CD4-positive, alpha-beta memory T cell (primary cell): Measurements from ENCODE around the gene PRODH2. TPM values are rescaled to one million over a fixed set of nuclear protein-coding genes. Genes with fewer than 3 reads are reported as not detected.
A peak's percentile ranks its signal among the peaks of the same experiment; 100 is the strongest.

Experiments
- CTCF ChIA-PET: fragments of 350-600 bp; sonication (Branson Sonifier 250); formaldehyde crosslinking; loops from one replicate; lab custom pipeline; 2021; ENCODE audit warnings: inconsistent platforms; ENCODE audit not compliant: partially characterized antibody; lab: Charles Lee
- POLR2A ChIA-PET: fragments of 350-600 bp; sonication (Branson Sonifier 250); formaldehyde crosslinking; loops from one replicate; lab custom pipeline; 2021; ENCODE audit not compliant: partially characterized antibody; lab: Charles Lee
- DNase-seq, 5 donors: peaks; one replicate each; pipeline versions ENCODE4 v3.0.0 to v3.0.0-alpha.2; 2020 to 2022; ENCODE audit warnings: mixed read lengths in 1 of 5
- H3K27ac ChIP-seq: one replicate; pipeline ENCODE4 v1.7.0; 2013; ENCODE audit warnings: low read depth, low read length
- H3K27me3 ChIP-seq: 2 replicates; pipeline ENCODE4 v1.7.0; 2013; ENCODE audit warnings: mild to moderate bottlenecking, low read length, moderate library complexity; ENCODE audit not compliant: insufficient read depth
- H3K36me3 ChIP-seq: 2 replicates; pipeline ENCODE4 v1.7.0; 2013; ENCODE audit warnings: mild to moderate bottlenecking, low read length, moderate library complexity; ENCODE audit not compliant: insufficient read depth
- H3K4me1 ChIP-seq: 2 replicates; pipeline ENCODE4 v1.7.0; 2013; ENCODE audit warnings: mild to moderate bottlenecking, low read length, moderate library complexity; ENCODE audit not compliant: insufficient read depth
- H3K4me3 ChIP-seq, 2 donors: one replicate each; pipeline ENCODE4 v1.7.0; 2013; ENCODE audit warnings: low read length in 2 of 2, mild to moderate bottlenecking in 1 of 2
- H3K9me3 ChIP-seq, 2 donors: one replicate each; pipeline ENCODE4 v1.7.0; 2013; ENCODE audit warnings: low read length in 2 of 2, control low read depth in 1 of 2; ENCODE audit not compliant: control insufficient read depth in 1 of 2
- H3K27ac Mint-ChIP-seq, 7 donors: one replicate each; pipeline ENCODE4 v1.8.0; 2020 to 2021; ENCODE audit warnings: mixed read lengths in 7 of 7, mild to moderate bottlenecking in 6 of 7, inconsistent platforms in 3 of 7, moderate library complexity in 3 of 7
- H3K27me3 Mint-ChIP-seq, 2 donors: one replicate each; pipeline ENCODE4 v1.8.0; 2020 to 2021; ENCODE audit warnings: mixed read lengths in 2 of 2
- H3K36me3 Mint-ChIP-seq, 2 donors: one replicate each; pipeline ENCODE4 v1.8.0; 2020 to 2021; ENCODE audit warnings: mixed read lengths in 2 of 2, inconsistent platforms in 1 of 2, mild to moderate bottlenecking in 1 of 2
- H3K4me1 Mint-ChIP-seq, 4 donors: one replicate each; pipeline ENCODE4 v1.8.0; 2020 to 2021; ENCODE audit warnings: mixed read lengths in 4 of 4, mild to moderate bottlenecking in 1 of 4
- H3K4me3 Mint-ChIP-seq, 8 donors: one replicate each; pipeline ENCODE4 v1.8.0; 2020 to 2021; ENCODE audit warnings: mixed read lengths in 8 of 8, mild to moderate bottlenecking in 7 of 8, moderate library complexity in 6 of 8, inconsistent platforms in 3 of 8
- H3K9me3 Mint-ChIP-seq, 8 donors: one replicate each; pipeline ENCODE4 v1.8.0; 2020 to 2021; ENCODE audit warnings: mixed read lengths in 8 of 8, mild to moderate bottlenecking in 5 of 8, inconsistent platforms in 3 of 8, moderate library complexity in 1 of 8
- intact Hi-C: fragments of 100-400 bp; cut with micrococcal nuclease; formaldehyde crosslinking; loops from one replicate; pipeline ENCODE4 v1.15.1; 2023
- polyA plus RNA-seq, 2 donors: library from polyadenylated mRNA; unstranded; fragments of 300-500 nt; fragmentation: Illumina TruSeq; gene quantifications; one replicate each; pipeline ENCODE4 v1.2.3, GENCODE V29; 2021
- total RNA-seq, 2 experiments: library from RNA; stranded (reverse); gene quantifications; one replicate each; pipeline ENCODE4 v1.2.3, GENCODE V29; 2021

PRODH2 gene
- total and polyA plus RNA-seq, 4 experiments from 2014 or later = not detected

DNA sequence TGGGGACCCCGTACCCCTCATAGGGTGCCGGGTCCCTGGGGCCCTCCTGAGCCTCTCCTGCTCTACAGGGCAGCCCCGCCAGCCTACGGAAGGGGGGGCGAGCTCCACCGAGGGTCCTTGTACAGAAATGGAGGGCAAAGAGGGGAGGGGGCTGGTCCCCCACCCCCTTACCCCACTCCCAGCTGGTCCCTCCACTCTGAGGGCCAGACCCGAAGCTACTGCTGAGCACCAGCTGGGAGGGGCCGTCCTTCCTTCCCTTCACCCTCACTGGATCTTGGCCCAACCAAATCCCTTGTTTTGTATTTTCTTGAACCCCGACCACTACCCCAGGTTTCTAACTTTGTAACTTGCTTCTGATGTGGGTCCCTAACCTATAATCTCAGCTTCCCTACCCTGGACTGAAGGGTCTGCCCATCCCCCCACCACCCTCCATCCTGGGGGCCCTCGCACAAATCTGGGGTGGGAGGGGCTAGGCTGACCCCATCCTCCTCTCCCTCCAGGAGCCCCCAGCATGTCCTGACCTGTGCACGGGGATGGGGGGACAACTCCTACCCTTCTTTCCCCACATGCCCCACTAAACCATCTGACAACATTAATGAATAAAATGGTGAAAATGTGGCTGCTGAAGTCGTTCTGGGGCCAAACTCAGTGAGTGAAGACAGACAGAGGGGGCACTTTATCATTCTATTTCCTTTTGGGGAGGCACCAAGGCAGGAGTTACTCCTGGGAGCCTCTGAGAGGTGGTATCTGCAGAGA is 24.3 kb downstream of the PRODH2 start:
- no peak overlapping the region for H3K27ac Mint-ChIP-seq
- H3K36me3 ChIP-seq = no peaks in the 10 kb centered on the region

DNA sequence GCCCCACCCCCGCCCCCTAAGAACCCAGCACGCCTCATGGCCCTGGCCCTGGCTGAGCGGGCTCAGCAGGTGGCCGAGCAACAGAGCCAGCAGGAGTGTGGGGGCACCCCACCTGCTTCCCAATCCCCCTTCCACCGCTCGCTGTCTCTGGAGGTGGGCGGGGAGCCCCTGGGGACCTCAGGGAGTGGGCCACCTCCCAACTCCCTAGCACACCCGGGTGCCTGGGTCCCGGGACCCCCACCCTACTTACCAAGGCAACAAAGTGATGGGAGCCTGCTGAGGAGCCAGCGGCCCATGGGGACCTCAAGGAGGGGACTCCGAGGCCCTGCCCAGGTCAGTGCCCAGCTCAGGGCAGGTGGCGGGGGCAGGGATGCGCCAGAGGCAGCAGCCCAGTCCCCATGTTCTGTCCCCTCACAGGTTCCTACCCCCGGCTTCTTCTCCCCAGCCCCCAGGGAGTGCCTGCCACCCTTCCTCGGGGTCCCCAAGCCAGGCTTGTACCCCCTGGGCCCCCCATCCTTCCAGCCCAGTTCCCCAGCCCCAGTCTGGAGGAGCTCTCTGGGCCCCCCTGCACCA is 25.3 kb downstream of the PRODH2 start:
- no peaks in the 10 kb centered on the region for H3K27me3 Mint-ChIP-seq
- H3K4me3 Mint-ChIP-seq = no peak overlapping the region
- H3K27ac Mint-ChIP-seq = no peak overlapping the region
- H3K36me3 Mint-ChIP-seq = peaks cover 7% of the 10 kb centered on the region in 2 donors
- Histone ChIP-seq H3K27ac (no peak overlapping the region), H3K36me3 (no peaks in the 10 kb centered on the region), H3K9me3 (no peaks in the 10 kb centered on the region), H3K27me3 (no peaks in the 10 kb centered on the region), H3K4me3 (no peak overlapping the region), H3K4me1 (no peaks in the 10 kb centered on the region)
- intact Hi-C loops = no loop called here
- H3K9me3 Mint-ChIP-seq = peaks cover 0 to 2% (median 0%) of the 10 kb centered on the region in 8 donors
- peaks cover 0 to 1% (median 0%) of the 10 kb centered on the region in 4 donors for H3K4me1 Mint-ChIP-seq
- no peak for DNase-seq
- POLR2A ChIA-PET = no interaction called here
- CTCF ChIA-PET = no interaction called here

More for the DNA sequence above, 24.3 kb downstream of the PRODH2 start:
- no peaks in the 10 kb centered on the region for H3K4me1 Mint-ChIP-seq
- H3K36me3 Mint-ChIP-seq = peaks cover 0 to 2% of the 10 kb centered on the region in 2 donors
- H3K27ac ChIP-seq = no peak overlapping the region
- H3K4me1 ChIP-seq = no peaks in the 10 kb centered on the region
- intact Hi-C loops = no loop called here
- DNase-seq = no peak
- peaks cover 0 to 2% (median 0%) of the 10 kb centered on the region in 8 donors for H3K9me3 Mint-ChIP-seq
- H3K27me3 ChIP-seq = no peaks in the 10 kb centered on the region
- peaks cover 0 to 3% of the 10 kb centered on the region in 2 donors for H3K27me3 Mint-ChIP-seq
- H3K4me3 ChIP-seq = no peak overlapping the region
- CTCF ChIA-PET = no interaction called here
- no peaks in the 10 kb centered on the region for H3K9me3 ChIP-seq
- no peak overlapping the region for H3K4me3 Mint-ChIP-seq
- POLR2A ChIA-PET = no interaction called here

DNA sequence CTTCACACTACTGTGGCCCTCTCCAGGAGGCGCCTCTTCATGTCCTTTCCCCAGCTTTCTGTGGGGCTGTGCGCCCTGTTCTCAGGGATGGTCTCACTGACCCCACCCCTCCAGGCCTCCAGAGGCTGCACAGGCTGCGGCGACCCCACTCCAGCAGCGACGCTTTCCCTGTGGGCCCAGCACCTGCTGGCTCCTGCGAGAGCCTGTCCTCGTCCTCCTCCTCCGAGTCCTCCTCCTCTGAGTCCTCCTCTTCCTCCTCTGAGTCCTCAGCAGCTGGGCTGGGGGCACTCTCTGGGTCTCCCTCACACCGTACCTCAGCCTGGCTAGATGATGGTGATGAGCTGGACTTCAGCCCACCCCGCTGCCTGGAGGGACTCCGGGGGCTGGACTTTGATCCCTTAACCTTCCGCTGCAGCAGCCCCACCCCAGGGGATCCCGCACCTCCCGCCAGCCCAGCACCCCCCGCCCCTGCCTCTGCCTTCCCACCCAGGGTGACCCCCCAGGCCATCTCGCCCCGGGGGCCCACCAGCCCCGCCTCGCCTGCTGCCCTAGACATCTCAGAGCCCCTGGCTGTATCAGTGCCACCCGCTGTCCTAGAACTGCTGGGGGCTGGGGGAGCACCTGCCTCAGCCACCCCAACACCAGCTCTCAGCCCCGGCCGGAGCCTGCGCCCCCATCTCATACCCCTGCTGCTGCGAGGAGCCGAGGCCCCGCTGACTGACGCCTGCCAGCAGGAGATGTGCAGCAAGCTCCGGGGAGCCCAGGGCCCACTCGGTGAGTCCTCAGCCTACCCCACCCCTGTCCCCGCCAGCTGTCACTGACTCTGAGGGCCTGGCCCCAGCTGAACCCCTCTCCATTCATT is 26.1 kb downstream of the PRODH2 start:
- H3K27me3 Mint-ChIP-seq = no peaks in the 10 kb centered on the region
- H3K4me3 ChIP-seq = no peak overlapping the region
- H3K9me3 Mint-ChIP-seq = peaks cover 0 to 2% (median 0%) of the 10 kb centered on the region in 8 donors
- no peak overlapping the region for H3K27ac ChIP-seq
- peaks cover 7 to 9% of the 10 kb centered on the region in 2 donors for H3K36me3 Mint-ChIP-seq
- H3K4me1 Mint-ChIP-seq = peaks cover 0 to 1% (median 0%) of the 10 kb centered on the region in 4 donors
- no peak for DNase-seq
- intact Hi-C loops = no loop called here
- H3K36me3 ChIP-seq = peaks cover 3% of the 10 kb centered on the region
- no peak overlapping the region for H3K4me3 Mint-ChIP-seq
- H3K27ac Mint-ChIP-seq = peak overlapping the region in 1 of 7 donors; percentile 71
- CTCF ChIA-PET = no interaction called here
- H3K4me1 ChIP-seq = no peaks in the 10 kb centered on the region
- no peaks in the 10 kb centered on the region for H3K9me3 ChIP-seq
- no peaks in the 10 kb centered on the region for H3K27me3 ChIP-seq
- POLR2A ChIA-PET = no interaction called here

DNA sequence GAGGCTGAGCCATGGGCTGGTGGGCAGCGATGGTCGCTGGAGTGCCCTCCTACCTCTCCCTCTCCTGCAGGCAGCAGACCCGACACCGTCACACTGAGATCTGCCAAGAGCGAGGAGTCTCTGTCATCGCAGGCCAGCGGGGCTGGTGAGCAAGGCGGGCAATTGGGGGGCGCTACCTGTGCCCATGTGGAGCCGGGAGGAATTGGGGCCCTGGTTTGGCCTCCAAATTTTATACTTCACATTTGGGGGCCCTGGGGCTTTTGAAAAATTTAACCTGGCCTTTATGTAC is 27.4 kb downstream of the PRODH2 start:
- intact Hi-C loops = no loop called here
- Mint-ChIP-seq H3K9me3 (peaks cover 0 to 2% (median 0%) of the 10 kb centered on the region in 8 donors), H3K36me3 (peaks cover 7 to 15% of the 10 kb centered on the region in 2 donors), H3K27ac (no peak overlapping the region), H3K4me3 (no peak overlapping the region), H3K27me3 (no peaks in the 10 kb centered on the region), H3K4me1 (peaks cover 0 to 1% (median 0%) of the 10 kb centered on the region in 4 donors)
- DNase-seq = no peak
- no peaks in the 10 kb centered on the region for H3K27me3 ChIP-seq
- H3K27ac ChIP-seq = no peak overlapping the region
- H3K4me1 ChIP-seq = no peaks in the 10 kb centered on the region
- CTCF ChIA-PET = no interaction called here
- no peaks in the 10 kb centered on the region for H3K9me3 ChIP-seq
- POLR2A ChIA-PET = no interaction called here
- peaks cover 8% of the 10 kb centered on the region for H3K36me3 ChIP-seq
- no peak overlapping the region for H3K4me3 ChIP-seq

DNA sequence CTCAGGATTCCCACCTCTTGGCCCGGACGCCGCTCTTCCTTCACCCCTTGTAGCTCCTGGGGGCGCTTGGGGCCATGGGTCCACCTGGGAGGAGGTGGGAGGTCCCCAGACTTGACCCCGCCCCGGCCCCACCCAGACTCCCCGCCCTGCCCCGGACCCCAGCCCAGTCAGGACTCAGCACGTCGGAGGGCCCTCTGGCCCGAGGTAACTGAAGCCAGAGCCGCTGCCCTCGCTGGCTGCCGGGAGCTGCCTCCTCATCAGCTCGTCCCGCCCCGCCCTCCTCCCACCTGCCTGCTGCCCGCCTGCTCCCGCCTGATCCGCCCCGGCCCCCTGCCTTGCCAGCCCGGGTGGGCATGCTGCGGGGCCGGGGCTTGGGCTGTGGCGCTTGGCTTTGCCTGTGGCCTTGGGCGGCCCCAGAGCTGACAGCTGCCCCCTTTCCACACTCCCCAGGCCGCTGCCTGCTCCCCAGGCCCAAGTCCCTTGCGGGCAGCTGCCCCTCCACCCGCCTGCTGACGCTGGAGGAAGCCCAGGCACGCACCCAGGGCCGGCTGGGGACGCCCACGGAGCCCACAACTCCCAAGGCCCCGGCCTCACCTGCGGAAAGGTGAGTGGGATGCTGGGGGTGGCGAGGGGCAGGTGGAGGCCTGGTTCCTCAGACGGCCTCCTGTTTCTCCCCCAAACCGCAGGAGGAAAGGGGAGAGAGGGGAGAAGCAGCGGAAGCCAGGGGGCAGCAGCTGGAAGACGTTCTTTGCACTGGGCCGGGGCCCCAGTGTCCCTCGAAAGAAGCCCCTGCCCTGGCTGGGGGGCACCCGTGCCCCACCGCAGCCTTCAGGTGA is 27.9 kb downstream of the PRODH2 start:
- Histone ChIP-seq H3K27ac (no peak overlapping the region), H3K36me3 (peaks cover 8% of the 10 kb centered on the region), H3K4me1 (no peaks in the 10 kb centered on the region), H3K9me3 (no peaks in the 10 kb centered on the region), H3K4me3 (no peak overlapping the region), H3K27me3 (no peaks in the 10 kb centered on the region)
- H3K27ac Mint-ChIP-seq = no peak overlapping the region
- H3K27me3 Mint-ChIP-seq = no peaks in the 10 kb centered on the region
- intact Hi-C loops = no loop called here
- peaks cover 0 to 2% (median 0%) of the 10 kb centered on the region in 8 donors for H3K9me3 Mint-ChIP-seq
- H3K4me3 Mint-ChIP-seq = no peak overlapping the region
- H3K4me1 Mint-ChIP-seq = peaks cover 0 to 1% (median 0%) of the 10 kb centered on the region in 4 donors
- peaks cover 7 to 17% of the 10 kb centered on the region in 2 donors for H3K36me3 Mint-ChIP-seq
- no peak for DNase-seq
- ChIA-PET CTCF (no interaction called here), POLR2A (no interaction called here)

DNA sequence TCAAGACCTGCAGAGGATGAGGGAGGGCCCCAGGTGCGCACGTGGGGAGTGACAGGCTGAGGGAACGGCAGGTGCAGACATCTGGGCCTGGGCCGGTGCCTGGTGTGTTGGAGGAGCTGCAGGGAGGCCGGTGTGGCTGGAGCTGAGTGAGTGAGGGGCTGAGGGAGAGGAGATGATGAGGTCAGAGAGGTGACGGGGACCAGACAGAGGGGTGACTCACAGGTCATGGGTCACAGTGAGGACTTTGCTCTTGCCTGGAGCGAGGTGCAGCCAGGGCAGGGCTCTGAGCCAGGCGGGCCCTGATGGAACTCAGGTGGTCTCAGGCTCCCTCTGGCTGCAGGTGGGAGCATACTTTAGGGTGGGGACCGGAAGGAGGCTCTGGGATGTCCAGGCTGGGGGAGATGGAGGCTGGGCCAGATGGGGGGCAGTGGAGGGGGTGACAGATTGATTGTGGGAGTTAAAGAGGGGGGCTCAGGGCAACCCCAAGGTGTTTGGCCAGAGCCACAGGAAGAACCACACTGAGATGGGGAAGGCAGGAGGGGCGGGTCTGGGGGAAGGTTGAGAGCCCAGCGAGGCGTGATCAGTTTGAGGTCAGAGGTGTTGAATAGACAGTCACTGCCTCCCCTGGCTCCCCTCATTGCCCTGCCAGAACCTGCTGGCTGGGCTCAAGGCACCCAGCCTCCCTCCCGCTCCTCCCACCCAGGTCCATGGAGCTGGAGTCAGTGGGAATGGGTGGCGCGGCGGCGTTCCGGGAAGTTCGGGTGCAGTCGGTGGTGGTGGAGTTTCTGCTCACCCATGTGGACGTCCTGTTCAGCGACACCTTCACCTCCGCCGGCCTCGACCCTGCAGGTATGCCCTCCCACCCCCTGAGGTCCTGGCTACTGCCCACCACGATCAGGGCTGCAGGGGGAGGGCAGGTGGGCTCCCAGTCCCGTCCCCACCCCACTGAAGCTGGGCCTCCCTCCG is 28.9 kb downstream of the PRODH2 start:
- ChIA-PET POLR2A (no interaction called here), CTCF (no interaction called here)
- Histone ChIP-seq H3K27ac (no peak overlapping the region), H3K27me3 (no peaks in the 10 kb centered on the region), H3K36me3 (peaks cover 8% of the 10 kb centered on the region), H3K9me3 (no peaks in the 10 kb centered on the region), H3K4me3 (no peak overlapping the region), H3K4me1 (no peaks in the 10 kb centered on the region)
- Mint-ChIP-seq H3K27ac (no peak overlapping the region), H3K9me3 (peaks cover 0 to 2% (median 0%) of the 10 kb centered on the region in 8 donors), H3K4me3 (no peak overlapping the region), H3K27me3 (no peaks in the 10 kb centered on the region), H3K4me1 (peaks cover 0 to 1% (median 0%) of the 10 kb centered on the region in 4 donors), H3K36me3 (peaks cover 7 to 19% of the 10 kb centered on the region in 2 donors)
- no peak for DNase-seq
- intact Hi-C loops = no loop called here
